SK-N-SH treated with all-trans-retinoic acid at 6 μM for 48 hours (cell line): ENCODE data around the gene SSRP1.
"Not testable (repeated sequence)": the region's sequence is repeated elsewhere in the genome, so short reads cannot be mapped to it uniquely, and the experiment has no call there.

Source experiments
- ATAC-seq: fragments of 200-7000 bp; cut with Tn5 transposase; 3 replicates; pipeline ENCODE4 v1.9.1; 2020; ENCODE audit warnings: mild to moderate bottlenecking, moderate library complexity
- ARNTL ChIP-seq: fragments of 450-650 bp; formaldehyde crosslinking; IDR thresholded peaks from 2 replicates; pipeline ENCODE4 v1.5.0; 2020; ENCODE audit warnings: low read depth, mild to moderate bottlenecking, moderate library complexity, borderline replicate concordance
- BACH2 ChIP-seq: fragments of 250-450 bp; sonication (Bioruptor Pico); IDR thresholded peaks from 2 replicates; pipeline ENCODE4 v1.9.0; 2021; ENCODE audit warnings: mild to moderate bottlenecking, borderline replicate concordance
- CSDC2 ChIP-seq: fragments of 250-450 bp; sonication (Bioruptor Pico); IDR thresholded peaks from 2 replicates; pipeline ENCODE4 v1.5.0; 2020; ENCODE audit warnings: mild to moderate bottlenecking, moderate library complexity
- CSRNP3 ChIP-seq: fragments of 250-450 bp; sonication (Bioruptor Pico); IDR thresholded peaks from 2 replicates; pipeline ENCODE4 v1.5.1; 2021; ENCODE audit warnings: mild to moderate bottlenecking, moderate library complexity
- ESRRG ChIP-seq: fragments of 250-450 bp; sonication (Bioruptor Pico); IDR thresholded peaks from 2 replicates; pipeline ENCODE4 v1.6.1; 2021; ENCODE audit warnings: mild to moderate bottlenecking
- ISL1 ChIP-seq: fragments of 250-450 bp; sonication (Bioruptor Pico); IDR thresholded peaks from 2 replicates; pipeline ENCODE4 v2.1.2; 2022; ENCODE audit warnings: mild to moderate bottlenecking, moderate library complexity
- OSR1 ChIP-seq: fragments of 250-450 bp; sonication (Bioruptor Pico); IDR thresholded peaks from 2 replicates; pipeline ENCODE4 v1.8.0; 2022; ENCODE audit warnings: moderate library complexity, mild to moderate bottlenecking, inconsistent platforms
- POU6F1 ChIP-seq: fragments of 250-450 bp; sonication (Bioruptor Pico); IDR thresholded peaks from 2 replicates; pipeline ENCODE4 v1.8.0; 2021; ENCODE audit warnings: low read depth, mild to moderate bottlenecking, moderate library complexity, borderline replicate concordance
- PPARA ChIP-seq: fragments of 250-450 bp; sonication (Bioruptor Pico); IDR thresholded peaks from 2 replicates; pipeline ENCODE4 v1.5.0; 2020; ENCODE audit warnings: mild to moderate bottlenecking, borderline replicate concordance
- RARB ChIP-seq: fragments of 250-450 bp; sonication (Bioruptor Pico); IDR thresholded peaks from 2 replicates; pipeline ENCODE4 v1.8.0; 2021; ENCODE audit warnings: mild to moderate bottlenecking, moderate library complexity
- SNAI2 ChIP-seq: fragments of 250-450 bp; sonication (Bioruptor Pico); IDR thresholded peaks from 2 replicates; pipeline ENCODE4 v1.5.0; 2020; ENCODE audit warnings: mild to moderate bottlenecking, moderate library complexity
- TCF4 ChIP-seq: fragments of 250-450 bp; sonication (Bioruptor Pico); IDR thresholded peaks from 2 replicates; pipeline ENCODE4 v1.8.0; 2021; ENCODE audit warnings: mild to moderate bottlenecking, moderate library complexity, borderline replicate concordance
- TOX ChIP-seq: fragments of 250-450 bp; sonication (Bioruptor Pico); IDR thresholded peaks from 2 replicates; pipeline ENCODE4 v1.8.0; 2021; ENCODE audit warnings: mild to moderate bottlenecking, moderate library complexity, borderline replicate concordance
- ZC3H10 ChIP-seq: fragments of 250-450 bp; sonication (Bioruptor Pico); IDR thresholded peaks from 2 replicates; pipeline ENCODE4 v1.5.1; 2021; ENCODE audit warnings: mild to moderate bottlenecking, moderate library complexity
- ZFP3 ChIP-seq: fragments of 250-450 bp; sonication (Bioruptor Pico); IDR thresholded peaks from 2 replicates; pipeline ENCODE4 v1.5.0; 2020; ENCODE audit warnings: mild to moderate bottlenecking, moderate library complexity
- ZFP30 ChIP-seq: fragments of 450-650 bp; formaldehyde crosslinking; IDR thresholded peaks from 2 replicates; pipeline ENCODE4 v1.5.0; 2022; ENCODE audit warnings: mild to moderate bottlenecking, moderate library complexity
- ZNF70 ChIP-seq: fragments of 450-650 bp; formaldehyde crosslinking; IDR thresholded peaks from 2 replicates; pipeline ENCODE4 v1.5.0; 2020; ENCODE audit warnings: mild to moderate bottlenecking, moderate library complexity
- ZNF8 ChIP-seq: fragments of 450-650 bp; formaldehyde crosslinking; IDR thresholded peaks from 2 replicates; pipeline ENCODE4 v1.5.0; 2020; ENCODE audit warnings: mild to moderate bottlenecking, moderate library complexity
- TF ChIP-seq, protein P1 (sequence below): fragments of 250-450 bp; sonication (Bioruptor Pico); IDR thresholded peaks from 2 replicates; pipeline ENCODE4 v1.5.1; 2020; ENCODE audit warnings: low read depth, mild to moderate bottlenecking, moderate library complexity
- TF ChIP-seq, protein P2 (sequence below): fragments of 250-450 bp; sonication (Bioruptor Pico); IDR thresholded peaks from 2 replicates; pipeline ENCODE4 v1.8.0; 2020; ENCODE audit warnings: mild to moderate bottlenecking, moderate library complexity, borderline replicate concordance

The SSRP1 gene

DNA sequence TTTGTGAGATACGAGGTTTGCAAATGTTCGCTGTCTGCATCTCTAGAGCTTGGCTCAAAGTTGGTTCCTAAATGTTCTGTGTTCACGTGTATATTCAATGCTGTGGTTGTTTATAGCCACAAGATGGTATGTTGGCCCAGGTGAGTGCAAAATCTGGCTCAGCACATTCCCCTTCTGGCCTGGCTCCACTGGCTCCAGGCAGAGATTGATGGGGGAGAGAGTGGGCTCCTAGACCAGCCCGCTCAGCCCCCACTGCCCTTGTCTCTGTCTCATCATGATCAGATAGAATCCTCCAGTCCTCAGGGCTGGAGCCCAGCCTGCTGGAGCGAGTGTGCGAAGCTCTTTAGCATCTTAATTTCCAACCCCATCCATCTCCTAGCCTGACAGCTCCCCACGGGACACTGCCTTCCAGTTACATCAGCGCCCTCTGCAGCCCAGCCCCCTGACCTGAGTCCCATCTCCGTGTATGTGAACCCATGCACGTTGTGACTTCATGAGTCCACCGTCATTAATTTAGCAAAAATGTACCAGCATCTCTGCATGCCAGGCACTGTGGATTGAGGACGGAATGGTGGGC, 4.4 kb upstream of the SSRP1 start:
- ATAC-seq: no peak
- TF ChIP-seq ESRRG (no peak), TOX (CRISPR knock-in tag) (no peak), ISL1 (no peak), SNAI2 (CRISPR knock-in tag) (no peak)

DNA sequence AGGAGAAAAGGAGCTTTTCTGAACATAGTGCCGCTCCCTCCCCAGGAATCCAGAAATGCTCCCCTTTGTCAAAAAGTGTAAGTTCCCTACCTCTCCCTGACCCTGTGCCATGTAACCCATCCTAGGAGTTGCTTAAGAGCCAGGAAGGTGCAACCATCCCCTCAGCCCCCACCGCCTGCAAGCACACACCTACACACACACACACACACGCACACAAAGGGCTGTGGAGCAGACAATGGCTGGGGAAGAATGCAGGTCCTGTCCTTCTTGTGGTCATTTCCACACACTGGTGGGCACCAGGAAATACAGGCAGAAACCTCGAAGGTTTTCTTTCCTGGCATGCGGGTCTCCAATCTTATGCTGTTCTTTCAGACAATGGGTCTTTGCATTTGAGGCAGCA, 3.6 kb upstream of the SSRP1 start:
- TF ChIP-seq ZNF8 (CRISPR knock-in tag) (no peak), TCF4 (CRISPR knock-in tag) (no peak), ZFP30 (CRISPR knock-in tag) (no peak)
- ATAC-seq: no peak

GRCh38 chr11:57338142-57338541, 2.5 kb upstream of the SSRP1 start, which contains the start of gene P2RX3:
Gene P2RX3 (plus strand): TSS chr11:57338352. CDS start chr11:57338551, 199 bp downstream.
- ATAC-seq: no peak
- no peak for TF ChIP-seq SNAI2 (CRISPR knock-in tag)
- TF ChIP-seq ZFP3 (CRISPR knock-in tag): no peak
- no peak for TF ChIP-seq ARNTL (CRISPR knock-in tag)
- no peak for TF ChIP-seq PPARA
- no peak for TF ChIP-seq OSR1 (CRISPR knock-in tag)
- TF ChIP-seq POU6F1: no peak
- TF ChIP-seq ISL1: no peak
- TF ChIP-seq ZNF70: no peak

GRCh38 chr11:57336856-57337255, 1.2 kb upstream of the SSRP1 start:
- not testable (repeated sequence) for ATAC-seq

- ATAC-seq: no peak; the same call in 2 of the 3 replicates
- TF ChIP-seq RARB (CRISPR knock-in tag) (no peak), ZNF70 (no peak), TOX (CRISPR knock-in tag) (no peak), POU6F1 (no peak), ZC3H10 (no peak), ARNTL (CRISPR knock-in tag) (no peak), OSR1 (CRISPR knock-in tag) (no peak), TCF4 (CRISPR knock-in tag) (no peak), CSRNP3 (no peak), CSDC2 (CRISPR knock-in tag) (no peak), BACH2 (CRISPR knock-in tag) (no peak), ZFP30 (CRISPR knock-in tag) (no peak)
- TF ChIP-seq, protein P1, sequence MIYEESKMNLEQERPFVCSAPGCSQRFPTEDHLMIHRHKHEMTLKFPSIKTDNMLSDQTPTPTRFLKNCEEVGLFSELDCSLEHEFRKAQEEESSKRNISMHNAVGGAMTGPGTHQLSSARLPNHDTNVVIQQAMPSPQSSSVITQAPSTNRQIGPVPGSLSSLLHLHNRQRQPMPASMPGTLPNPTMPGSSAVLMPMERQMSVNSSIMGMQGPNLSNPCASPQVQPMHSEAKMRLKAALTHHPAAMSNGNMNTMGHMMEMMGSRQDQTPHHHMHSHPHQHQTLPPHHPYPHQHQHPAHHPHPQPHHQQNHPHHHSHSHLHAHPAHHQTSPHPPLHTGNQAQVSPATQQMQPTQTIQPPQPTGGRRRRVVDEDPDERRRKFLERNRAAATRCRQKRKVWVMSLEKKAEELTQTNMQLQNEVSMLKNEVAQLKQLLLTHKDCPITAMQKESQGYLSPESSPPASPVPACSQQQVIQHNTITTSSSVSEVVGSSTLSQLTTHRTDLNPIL: no peak
- TF ChIP-seq, protein P2, sequence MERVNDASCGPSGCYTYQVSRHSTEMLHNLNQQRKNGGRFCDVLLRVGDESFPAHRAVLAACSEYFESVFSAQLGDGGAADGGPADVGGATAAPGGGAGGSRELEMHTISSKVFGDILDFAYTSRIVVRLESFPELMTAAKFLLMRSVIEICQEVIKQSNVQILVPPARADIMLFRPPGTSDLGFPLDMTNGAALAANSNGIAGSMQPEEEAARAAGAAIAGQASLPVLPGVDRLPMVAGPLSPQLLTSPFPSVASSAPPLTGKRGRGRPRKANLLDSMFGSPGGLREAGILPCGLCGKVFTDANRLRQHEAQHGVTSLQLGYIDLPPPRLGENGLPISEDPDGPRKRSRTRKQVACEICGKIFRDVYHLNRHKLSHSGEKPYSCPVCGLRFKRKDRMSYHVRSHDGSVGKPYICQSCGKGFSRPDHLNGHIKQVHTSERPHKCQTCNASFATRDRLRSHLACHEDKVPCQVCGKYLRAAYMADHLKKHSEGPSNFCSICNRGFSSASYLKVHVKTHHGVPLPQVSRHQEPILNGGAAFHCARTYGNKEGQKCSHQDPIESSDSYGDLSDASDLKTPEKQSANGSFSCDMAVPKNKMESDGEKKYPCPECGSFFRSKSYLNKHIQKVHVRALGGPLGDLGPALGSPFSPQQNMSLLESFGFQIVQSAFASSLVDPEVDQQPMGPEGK (CRISPR knock-in tag): no peak
These were observed 497 bp upstream of the SSRP1 start for GRCh38 chr11:57336111-57336666.
